GM12801 (cell line): ENCODE results near the gene LDHAL6A.

ENCODE experiments used
- TF ChIP-seq, protein P1 (sequence below): IDR thresholded peaks from one replicate; pipeline ENCODE4 v1.5.1; 2011; ENCODE audit warnings: control low read depth; ENCODE audit not compliant: insufficient read length; ENCODE audit errors: extremely low read depth

The LDHAL6A gene

DNA sequence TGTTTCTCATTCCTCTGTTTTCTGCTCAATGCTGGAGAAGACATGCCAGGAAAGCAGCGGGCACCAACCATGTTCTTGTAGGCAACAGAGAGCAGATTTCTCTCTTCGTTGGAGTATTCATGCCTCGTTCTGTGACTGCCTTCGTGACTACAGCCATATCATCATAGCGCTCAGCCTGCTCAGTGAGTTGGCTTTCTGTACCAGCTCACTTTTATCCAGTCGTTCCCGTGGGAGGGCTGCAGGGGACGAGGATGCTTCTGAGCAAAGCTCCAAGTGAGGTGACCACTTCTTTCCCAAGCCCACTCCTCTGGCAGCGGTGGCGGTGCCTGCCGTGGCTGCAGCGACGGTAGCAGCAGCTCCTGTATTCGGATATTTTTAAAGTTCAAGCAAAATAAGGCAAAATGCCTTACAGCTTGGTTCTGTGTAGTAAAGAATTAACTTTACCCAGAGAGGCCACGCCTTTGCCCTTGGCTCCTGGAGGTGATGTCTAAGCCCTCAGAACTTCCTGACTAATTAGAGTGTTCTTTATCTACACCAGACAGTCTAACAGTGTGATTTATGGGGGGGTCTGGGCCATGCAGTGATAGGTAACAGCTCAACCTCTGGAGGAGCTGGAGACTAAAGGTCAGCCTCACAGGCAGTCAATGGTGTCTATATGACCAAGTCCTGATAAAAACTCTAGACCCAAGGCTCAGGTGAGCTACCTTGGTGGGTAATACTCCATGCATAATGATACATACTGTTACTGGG, 35.3 kb downstream of the LDHAL6A start:
- TF ChIP-seq, protein P1, sequence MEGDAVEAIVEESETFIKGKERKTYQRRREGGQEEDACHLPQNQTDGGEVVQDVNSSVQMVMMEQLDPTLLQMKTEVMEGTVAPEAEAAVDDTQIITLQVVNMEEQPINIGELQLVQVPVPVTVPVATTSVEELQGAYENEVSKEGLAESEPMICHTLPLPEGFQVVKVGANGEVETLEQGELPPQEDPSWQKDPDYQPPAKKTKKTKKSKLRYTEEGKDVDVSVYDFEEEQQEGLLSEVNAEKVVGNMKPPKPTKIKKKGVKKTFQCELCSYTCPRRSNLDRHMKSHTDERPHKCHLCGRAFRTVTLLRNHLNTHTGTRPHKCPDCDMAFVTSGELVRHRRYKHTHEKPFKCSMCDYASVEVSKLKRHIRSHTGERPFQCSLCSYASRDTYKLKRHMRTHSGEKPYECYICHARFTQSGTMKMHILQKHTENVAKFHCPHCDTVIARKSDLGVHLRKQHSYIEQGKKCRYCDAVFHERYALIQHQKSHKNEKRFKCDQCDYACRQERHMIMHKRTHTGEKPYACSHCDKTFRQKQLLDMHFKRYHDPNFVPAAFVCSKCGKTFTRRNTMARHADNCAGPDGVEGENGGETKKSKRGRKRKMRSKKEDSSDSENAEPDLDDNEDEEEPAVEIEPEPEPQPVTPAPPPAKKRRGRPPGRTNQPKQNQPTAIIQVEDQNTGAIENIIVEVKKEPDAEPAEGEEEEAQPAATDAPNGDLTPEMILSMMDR: no peak

DNA sequence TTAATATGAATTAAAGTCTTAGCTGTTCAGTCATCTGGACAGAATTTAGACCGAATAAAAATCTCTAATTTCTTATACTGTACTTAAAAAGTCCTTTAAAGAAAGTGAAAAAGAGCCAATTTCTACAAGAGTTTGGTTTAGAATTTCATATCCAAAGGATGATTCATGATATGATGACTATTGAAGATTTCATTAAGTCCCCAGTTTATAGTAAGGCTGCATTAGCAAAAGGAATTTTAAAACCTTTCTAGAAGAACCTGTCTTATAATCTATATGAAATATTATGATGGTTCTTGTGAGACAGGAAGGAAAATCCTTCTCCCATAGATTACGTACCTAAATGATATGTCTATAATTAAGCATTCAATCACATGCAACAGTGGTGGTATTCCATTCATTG, 36.3 kb downstream of the LDHAL6A start:
- TF ChIP-seq, protein P1: no peak

DNA sequence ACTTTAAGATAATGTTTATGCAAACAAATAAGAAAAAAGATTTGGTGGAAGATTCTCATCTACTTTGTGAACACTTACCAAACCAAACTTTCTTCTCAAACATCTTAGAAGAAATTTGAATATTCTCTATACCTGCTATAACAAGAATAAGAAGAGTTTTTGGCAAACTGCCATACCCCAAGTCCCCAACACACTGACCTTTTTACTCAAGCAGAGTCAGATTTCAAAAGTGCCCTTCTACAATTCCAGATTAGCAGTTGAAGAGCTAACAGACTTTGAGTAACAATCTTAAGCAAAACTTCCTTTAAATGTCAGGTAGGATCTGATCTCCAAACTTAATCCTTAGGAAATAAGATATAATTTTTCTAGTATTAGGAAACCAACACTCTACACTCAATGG, 37.2 kb downstream of the LDHAL6A start:
- TF ChIP-seq, protein P1: no peak

DNA sequence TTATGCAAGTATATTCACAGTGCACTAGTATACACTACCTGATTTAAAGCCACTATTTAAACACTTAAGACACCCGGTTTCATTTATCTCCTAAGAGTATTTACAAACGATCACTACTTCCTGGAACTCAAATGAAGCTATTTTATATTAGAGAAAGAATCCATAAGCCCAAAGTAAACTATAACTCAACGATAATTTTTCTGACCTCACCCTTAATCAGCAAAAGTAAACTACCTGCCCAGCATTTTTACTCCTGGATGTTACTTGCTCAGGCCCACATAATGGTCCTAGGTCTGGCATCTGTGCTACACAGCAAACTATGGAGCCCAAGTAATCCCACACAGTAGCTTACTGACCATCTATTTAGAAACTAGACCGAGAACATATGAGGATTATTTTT, 37.7 kb downstream of the LDHAL6A start:
- TF ChIP-seq, protein P1: no peak

DNA sequence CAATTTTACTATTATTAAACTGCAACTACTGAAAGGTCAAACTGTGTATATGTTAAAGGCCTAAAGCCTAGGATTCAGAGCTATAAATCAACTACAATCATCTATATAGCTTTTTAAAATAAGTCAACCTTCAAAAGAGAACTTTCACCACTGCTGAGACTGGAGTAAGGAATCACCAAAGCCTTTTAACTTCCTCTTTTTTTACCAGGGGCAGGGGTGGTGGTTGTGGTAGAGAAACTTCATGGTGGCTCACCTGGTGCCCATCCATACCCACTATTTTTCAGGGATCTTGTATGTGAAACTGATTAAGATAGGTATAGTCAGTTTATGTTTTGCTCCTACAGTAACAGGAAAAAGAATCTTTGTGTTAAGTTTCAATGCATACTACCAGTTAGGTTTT, 39.6 kb downstream of the LDHAL6A start:
- TF ChIP-seq, protein P1: no peak

DNA sequence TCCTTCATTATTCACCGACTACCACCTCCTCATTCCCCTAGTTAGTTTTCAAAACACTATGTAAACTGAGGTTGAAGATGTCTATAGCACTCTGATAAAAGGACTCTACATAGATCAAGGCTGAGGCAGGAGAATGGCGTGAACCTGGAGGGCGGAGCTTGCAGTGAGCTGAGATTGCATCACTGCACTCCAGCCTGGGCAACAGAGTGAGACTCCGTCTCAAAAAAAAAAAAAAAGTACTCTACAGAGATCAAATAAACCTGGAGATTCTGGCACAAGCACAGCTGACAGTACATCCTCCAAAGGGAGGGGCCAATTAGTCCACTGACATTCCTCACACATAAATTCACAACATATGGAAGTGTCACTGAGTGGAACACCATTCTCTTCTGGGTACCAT, 40.0 kb downstream of the LDHAL6A start:
- TF ChIP-seq, protein P1: no peak

DNA sequence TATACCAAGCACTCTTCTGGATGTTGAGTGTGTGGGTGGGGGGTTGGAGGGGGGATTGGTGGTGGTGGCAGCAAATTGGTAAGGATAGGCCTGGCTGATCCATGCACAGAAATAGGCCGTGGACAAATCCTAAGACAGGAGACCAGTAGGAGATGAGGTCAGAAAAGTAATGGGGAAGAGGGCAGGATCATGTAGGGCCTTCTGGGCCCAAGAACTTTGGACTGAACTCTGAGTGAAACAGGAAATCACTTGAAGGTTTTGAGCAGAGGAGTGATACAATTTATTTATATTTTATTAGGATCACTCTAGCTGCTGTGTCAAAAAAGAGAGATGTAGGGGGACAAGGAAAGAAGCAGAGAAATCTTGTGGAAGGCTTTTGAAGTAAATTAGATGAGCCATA, 42.4 kb downstream of the LDHAL6A start:
- TF ChIP-seq, protein P1: no peak

DNA sequence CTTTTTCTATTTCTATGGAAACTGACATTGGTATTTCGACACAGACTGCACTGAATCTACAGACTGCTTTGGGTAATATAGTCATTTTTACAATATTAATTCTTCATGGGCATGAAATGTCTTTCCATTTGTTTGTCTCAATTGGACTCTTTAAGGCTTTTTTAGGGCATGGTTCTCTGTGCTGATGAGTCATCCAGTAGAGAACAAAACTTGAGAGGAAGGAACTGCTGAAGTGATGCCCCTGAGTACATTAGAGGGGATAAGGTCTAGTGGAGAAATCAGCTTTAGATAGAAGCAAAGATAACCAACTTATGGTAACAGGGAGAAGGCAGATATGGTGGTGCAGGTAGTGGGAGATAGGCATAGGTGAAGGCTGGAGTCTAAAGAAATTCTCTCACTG, 46.0 kb downstream of the LDHAL6A start:
- TF ChIP-seq, protein P1: no peak
